ENCODE measurements around the gene HUNK. TPM values are rescaled to one million over a fixed set of nuclear protein-coding genes. Genes with fewer than 3 reads are reported as not detected.

The HUNK gene
- total and polyA plus RNA-seq, 4 experiments from 2014 or later = 0.07 to 0.44 (median 0.26) TPM; not detected in 1

DNA sequence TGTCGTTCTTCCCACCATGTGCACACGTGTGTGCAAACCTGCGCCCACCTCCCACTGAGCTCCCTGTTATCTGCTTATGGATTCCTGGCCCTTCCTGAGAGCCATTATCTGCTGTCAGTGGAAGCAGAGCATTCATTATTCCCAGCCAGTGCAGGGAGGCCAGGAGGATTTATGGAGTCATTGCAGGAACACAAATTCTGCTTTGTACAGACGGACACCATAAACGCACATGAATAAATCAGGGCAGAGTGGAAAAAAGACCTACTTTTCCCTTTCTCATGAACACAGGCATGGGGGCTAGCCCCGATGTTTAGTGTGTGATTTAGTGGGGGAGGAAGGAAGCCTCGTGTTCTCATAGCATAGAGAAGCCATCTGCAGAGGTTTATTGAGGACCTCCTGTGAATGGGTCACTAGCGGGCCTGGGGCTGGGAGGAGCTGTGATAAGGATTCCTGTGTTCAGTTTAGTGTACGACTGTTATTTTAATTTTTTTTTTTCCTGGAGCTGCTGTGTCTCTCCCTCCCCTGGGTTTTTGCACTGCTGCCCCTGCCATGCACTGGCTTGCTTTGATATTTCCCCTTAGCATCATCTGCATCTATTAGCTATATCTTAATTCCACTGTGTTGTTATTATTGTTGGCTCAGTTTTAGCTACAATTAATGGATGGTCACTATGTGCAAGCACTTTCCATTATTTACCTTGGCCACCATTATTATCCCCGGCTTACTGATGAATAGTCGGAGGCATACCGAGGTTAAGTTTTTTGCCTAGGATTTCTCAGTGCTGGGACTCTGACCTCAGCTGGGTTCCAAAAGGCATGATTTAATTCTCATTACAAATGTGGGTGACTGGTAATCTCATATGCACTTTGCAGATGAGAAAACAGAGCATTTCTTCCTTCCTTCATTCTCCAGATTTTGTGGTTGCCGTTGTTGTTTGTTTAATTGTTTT, 33.0 kb downstream of the HUNK start:
- H3K4me1 ChIP-seq (ENCODE audit: insufficient read depth, low read length) = no peaks in the 10 kb centered on the region
- H3K4me1 Mint-ChIP-seq = peaks cover 0 to 3% (median 0%) of the 10 kb centered on the region in 4 donors

DNA sequence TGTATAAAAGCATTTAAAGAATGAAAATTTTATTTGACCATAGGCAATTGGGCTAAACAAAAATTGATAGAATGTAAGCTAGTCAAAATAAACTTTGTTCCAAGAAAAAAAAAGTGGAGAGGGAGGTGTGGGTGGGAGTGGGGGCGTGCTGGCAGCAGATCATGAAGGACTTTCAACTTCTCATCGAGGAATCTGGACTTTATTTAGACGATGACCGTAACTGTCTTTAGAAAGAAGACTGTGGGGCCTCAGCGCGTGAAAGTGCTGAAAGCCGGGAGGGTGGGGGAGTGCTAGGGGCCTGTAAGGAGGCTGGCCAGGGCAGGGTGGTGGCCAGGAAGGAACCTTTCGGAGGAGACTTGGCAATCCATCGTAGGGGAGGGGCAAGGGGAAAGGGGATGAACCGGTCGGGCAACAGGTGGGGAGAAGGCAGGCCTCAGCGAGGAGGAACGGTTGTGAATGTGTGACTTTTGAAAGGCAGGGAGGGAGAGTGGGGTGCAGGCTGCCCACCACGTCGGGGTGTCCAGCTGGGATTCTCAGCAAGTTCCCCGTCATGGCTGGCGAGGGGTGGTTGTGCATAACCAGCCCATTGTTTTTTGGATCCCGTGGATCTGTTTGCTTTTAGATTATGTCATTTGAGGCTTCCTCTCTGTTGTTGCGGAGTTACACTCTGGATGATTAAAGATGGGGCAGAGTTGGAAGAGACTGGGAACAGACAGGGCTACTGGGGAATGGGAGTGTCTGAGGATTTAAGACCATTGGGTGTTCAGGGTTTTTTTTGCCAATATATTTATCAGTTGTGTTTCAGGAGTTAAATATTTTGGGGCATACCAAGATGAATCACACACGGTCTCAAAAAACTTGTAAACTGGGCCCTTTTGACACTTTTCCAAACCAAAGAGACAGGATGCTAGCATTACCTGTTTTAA, 35.5 kb downstream of the HUNK start:
- Mint-ChIP-seq H3K27me3 (peaks cover 25 to 26% of the 10 kb centered on the region in 2 donors), H3K9me3 (peaks cover 0 to 5% (median 0%) of the 10 kb centered on the region in 8 donors), H3K36me3 (no peaks in the 10 kb centered on the region), H3K4me1 (peaks cover 0 to 3% (median 0%) of the 10 kb centered on the region in 4 donors), H3K4me3 (no peak overlapping the region), H3K27ac (no peak overlapping the region)
- ChIA-PET POLR2A (ENCODE audit: partially characterized antibody) (no interaction called here), CTCF (ENCODE audit: partially characterized antibody) (no interaction called here)
- Histone ChIP-seq H3K4me3 (ENCODE audit: low read length in 2 of 2) (no peak overlapping the region), H3K9me3 (ENCODE audit: control insufficient read depth in 1 of 2, low read length in 2 of 2) (no peaks in the 10 kb centered on the region), H3K4me1 (ENCODE audit: insufficient read depth, low read length) (no peaks in the 10 kb centered on the region), H3K36me3 (ENCODE audit: insufficient read depth, low read length) (no peaks in the 10 kb centered on the region), H3K27ac (ENCODE audit: low read depth, low read length) (no peak overlapping the region), H3K27me3 (ENCODE audit: insufficient read depth, low read length) (peaks cover 3% of the 10 kb centered on the region)
- no peak for DNase-seq
- intact Hi-C loops (cut with micrococcal nuclease) = no loop called here

More for the DNA sequence above, 33.0 kb downstream of the HUNK start:
- Mint-ChIP-seq H3K27me3 (peaks cover 18 to 20% of the 10 kb centered on the region in 2 donors), H3K4me3 (no peak overlapping the region), H3K36me3 (no peaks in the 10 kb centered on the region), H3K9me3 (peaks cover 0 to 5% (median 0%) of the 10 kb centered on the region in 8 donors), H3K27ac (no peak overlapping the region)
- ChIA-PET POLR2A (ENCODE audit: partially characterized antibody) (no interaction called here), CTCF (ENCODE audit: partially characterized antibody) (no interaction called here)
- Histone ChIP-seq H3K36me3 (ENCODE audit: insufficient read depth, low read length) (no peaks in the 10 kb centered on the region), H3K27me3 (ENCODE audit: insufficient read depth, low read length) (peaks cover 3% of the 10 kb centered on the region), H3K27ac (ENCODE audit: low read depth, low read length) (no peak overlapping the region), H3K4me3 (ENCODE audit: low read length in 2 of 2) (no peak overlapping the region), H3K9me3 (ENCODE audit: control insufficient read depth in 1 of 2, low read length in 2 of 2) (no peaks in the 10 kb centered on the region)
- DNase-seq = no peak
- intact Hi-C loops (cut with micrococcal nuclease) = no loop called here

DNA sequence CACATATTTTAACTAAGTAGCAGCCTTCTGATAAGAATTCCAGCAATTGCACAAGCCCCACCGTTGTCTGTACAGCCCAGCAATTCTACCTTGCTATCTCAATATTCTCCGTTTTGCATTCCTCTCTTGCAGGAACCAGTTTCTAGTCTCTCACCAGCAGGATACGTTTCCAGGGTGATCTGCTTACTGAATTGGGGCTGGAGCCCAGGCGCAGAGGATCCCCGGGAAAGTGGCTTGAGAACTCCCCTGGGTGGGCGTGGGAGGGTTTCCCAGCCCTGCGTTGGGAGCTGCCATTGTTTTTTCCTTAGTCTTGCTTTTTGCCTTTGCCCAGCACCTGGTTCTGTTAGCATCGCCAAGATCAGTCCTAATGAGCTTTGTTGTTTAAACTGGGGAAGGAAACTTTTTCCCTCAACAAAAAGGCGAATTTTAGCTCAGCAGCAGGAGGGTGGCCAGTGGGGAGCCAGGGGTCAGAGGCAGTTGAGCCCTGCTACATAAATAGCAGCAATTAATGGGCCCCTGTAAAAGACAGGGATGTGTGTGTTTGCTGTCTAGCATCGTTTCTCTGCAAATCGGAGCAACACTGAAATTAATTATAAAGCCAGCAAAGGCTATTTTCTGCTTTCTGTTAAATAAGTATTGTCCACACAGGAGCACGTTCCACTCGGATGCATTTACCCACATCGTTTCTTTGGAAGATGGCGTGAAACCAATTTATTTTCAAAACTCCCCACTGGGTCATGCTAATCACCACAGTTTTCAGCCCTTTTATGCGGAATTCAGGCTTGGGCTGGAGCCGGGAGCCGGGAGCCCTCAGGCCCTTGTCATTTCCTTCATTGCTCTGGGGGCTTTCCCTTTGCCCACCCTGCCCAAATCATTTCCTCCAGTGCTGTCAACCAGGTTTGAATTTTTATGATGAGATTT, 36.6 kb downstream of the HUNK start:
- peaks cover 3% of the 10 kb centered on the region for H3K27me3 ChIP-seq (ENCODE audit: insufficient read depth, low read length)
- H3K4me3 ChIP-seq (ENCODE audit: low read length in 2 of 2) = no peak overlapping the region
- H3K27me3 Mint-ChIP-seq = peaks cover 25 to 26% of the 10 kb centered on the region in 2 donors
- H3K4me1 ChIP-seq (ENCODE audit: insufficient read depth, low read length) = no peaks in the 10 kb centered on the region
- intact Hi-C loops (cut with micrococcal nuclease) = no loop called here
- POLR2A ChIA-PET (ENCODE audit: partially characterized antibody) = no interaction called here
- DNase-seq = no peak
- peaks cover 0 to 5% (median 0%) of the 10 kb centered on the region in 8 donors for H3K9me3 Mint-ChIP-seq
- H3K27ac Mint-ChIP-seq = no peak overlapping the region
- H3K36me3 ChIP-seq (ENCODE audit: insufficient read depth, low read length) = no peaks in the 10 kb centered on the region
- CTCF ChIA-PET (ENCODE audit: partially characterized antibody) = no interaction called here
- no peak overlapping the region for H3K4me3 Mint-ChIP-seq
- peaks cover 0 to 3% (median 0%) of the 10 kb centered on the region in 4 donors for H3K4me1 Mint-ChIP-seq
- H3K27ac ChIP-seq (ENCODE audit: low read depth, low read length) = no peak overlapping the region
- H3K36me3 Mint-ChIP-seq = no peaks in the 10 kb centered on the region
- H3K9me3 ChIP-seq (ENCODE audit: control insufficient read depth in 1 of 2, low read length in 2 of 2) = no peaks in the 10 kb centered on the region

DNA sequence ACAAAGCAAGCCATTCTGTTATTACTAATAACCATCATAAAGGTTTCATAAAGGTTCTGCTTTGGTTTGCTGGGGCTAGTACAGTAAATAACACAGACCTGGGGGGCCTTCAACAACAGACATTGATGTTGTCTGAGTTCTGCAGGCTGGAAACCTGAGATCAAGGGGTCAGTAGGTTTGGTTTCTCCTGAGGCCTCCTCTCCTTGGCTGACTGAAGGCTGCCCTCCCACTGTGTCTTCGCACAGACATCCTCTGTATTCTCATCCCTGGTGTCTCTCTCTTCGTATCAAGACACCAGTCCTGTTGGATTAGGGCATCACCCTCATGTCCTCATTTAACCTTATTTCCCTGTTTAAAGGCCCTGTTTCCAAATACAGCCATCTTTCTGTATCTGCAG, 37.3 kb downstream of the HUNK start:
- Histone ChIP-seq H3K27ac (ENCODE audit: low read depth, low read length) (no peak overlapping the region), H3K36me3 (ENCODE audit: insufficient read depth, low read length) (no peaks in the 10 kb centered on the region), H3K4me3 (ENCODE audit: low read length in 2 of 2) (no peak overlapping the region), H3K27me3 (ENCODE audit: insufficient read depth, low read length) (peaks cover 3% of the 10 kb centered on the region), H3K4me1 (ENCODE audit: insufficient read depth, low read length) (no peaks in the 10 kb centered on the region), H3K9me3 (ENCODE audit: control insufficient read depth in 1 of 2, low read length in 2 of 2) (no peaks in the 10 kb centered on the region)
- Mint-ChIP-seq H3K27me3 (peaks cover 23 to 24% of the 10 kb centered on the region in 2 donors), H3K4me3 (no peak overlapping the region), H3K36me3 (no peaks in the 10 kb centered on the region), H3K9me3 (peaks cover 0 to 5% (median 0%) of the 10 kb centered on the region in 8 donors), H3K4me1 (peaks cover 0 to 3% (median 0%) of the 10 kb centered on the region in 4 donors), H3K27ac (no peak overlapping the region)
- intact Hi-C loops (cut with micrococcal nuclease) = no loop called here
- no peak for DNase-seq
- ChIA-PET CTCF (ENCODE audit: partially characterized antibody) (no interaction called here), POLR2A (ENCODE audit: partially characterized antibody) (no interaction called here)

DNA sequence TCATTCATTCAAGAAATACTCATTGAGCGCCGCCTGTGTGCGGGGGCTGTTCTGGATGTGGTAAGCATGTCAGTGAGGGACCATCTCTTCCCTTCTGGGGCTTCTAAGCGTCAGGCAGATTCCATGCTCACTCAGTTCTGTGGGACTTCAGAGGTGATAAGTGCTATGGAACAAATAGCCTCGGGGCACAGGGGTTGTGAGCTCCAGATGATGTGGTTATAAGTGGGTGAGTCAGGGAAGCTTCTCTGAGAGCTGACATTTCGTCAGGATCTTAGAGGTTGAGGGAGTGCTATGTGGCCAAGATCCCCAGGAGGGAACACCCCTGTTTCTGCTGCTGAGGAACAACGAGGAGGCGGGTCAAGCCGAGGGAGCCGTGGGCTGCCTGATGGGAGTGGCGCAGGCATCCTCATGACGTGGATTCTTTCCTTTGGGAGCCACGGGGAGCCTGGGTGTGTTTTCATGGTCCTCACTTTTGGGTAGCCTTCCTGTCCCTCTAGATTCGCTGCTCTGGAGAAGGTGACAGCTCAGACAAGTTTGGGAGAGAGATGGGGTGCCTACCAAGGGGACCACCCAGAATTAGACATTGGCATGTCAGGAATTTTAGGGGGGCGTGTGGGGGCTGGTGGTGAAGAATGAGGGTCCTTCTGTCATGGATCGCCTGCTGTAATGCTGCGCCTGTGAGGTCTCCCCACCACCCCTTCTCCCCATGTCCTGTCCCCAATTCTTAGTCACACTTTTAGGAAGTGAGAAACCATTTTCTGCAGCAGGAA, 38.5 kb downstream of the HUNK start:
- peaks cover 0 to 3% (median 0%) of the 10 kb centered on the region in 4 donors for H3K4me1 Mint-ChIP-seq
- no peaks in the 10 kb centered on the region for H3K9me3 ChIP-seq (ENCODE audit: control insufficient read depth in 1 of 2, low read length in 2 of 2)
- no peaks in the 10 kb centered on the region for H3K4me1 ChIP-seq (ENCODE audit: insufficient read depth, low read length)
- no peaks in the 10 kb centered on the region for H3K36me3 ChIP-seq (ENCODE audit: insufficient read depth, low read length)
- H3K9me3 Mint-ChIP-seq = peaks cover 0 to 5% (median 0%) of the 10 kb centered on the region in 8 donors
- peaks cover 17 to 24% of the 10 kb centered on the region in 2 donors for H3K27me3 Mint-ChIP-seq
- H3K27ac Mint-ChIP-seq = no peak overlapping the region
- DNase-seq = no peak
- ChIA-PET POLR2A (ENCODE audit: partially characterized antibody) (no interaction called here), CTCF (ENCODE audit: partially characterized antibody) (no interaction called here)
- no peak overlapping the region for H3K27ac ChIP-seq (ENCODE audit: low read depth, low read length)
- H3K4me3 Mint-ChIP-seq = no peak overlapping the region
- H3K27me3 ChIP-seq (ENCODE audit: insufficient read depth, low read length) = peaks cover 3% of the 10 kb centered on the region
- no peak overlapping the region for H3K4me3 ChIP-seq (ENCODE audit: low read length in 2 of 2)
- intact Hi-C loops (cut with micrococcal nuclease) = no loop called here
- H3K36me3 Mint-ChIP-seq = no peaks in the 10 kb centered on the region

DNA sequence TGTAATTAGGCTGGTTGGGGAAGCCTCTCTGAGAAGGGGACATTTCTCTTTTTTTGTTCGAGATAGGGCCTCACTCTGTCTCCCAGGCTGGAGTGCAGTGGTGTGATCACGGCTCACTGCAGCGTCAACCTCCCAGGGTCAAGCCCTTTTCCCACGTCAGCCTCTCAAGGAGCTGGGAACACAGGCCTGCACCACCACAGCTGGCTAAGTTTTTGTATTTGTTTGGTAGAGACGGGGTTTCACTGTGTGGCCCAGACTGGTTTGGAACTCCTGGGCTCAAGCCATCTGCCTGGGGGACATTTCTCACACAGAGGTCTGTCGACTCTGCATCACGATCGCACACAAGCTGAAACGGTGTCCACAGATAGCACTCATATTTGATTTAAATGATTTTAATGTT, 39.7 kb downstream of the HUNK start:
- intact Hi-C loops (cut with micrococcal nuclease) = no loop called here
- Histone ChIP-seq H3K9me3 (ENCODE audit: control insufficient read depth in 1 of 2, low read length in 2 of 2) (no peaks in the 10 kb centered on the region), H3K4me3 (ENCODE audit: low read length in 2 of 2) (no peak overlapping the region), H3K36me3 (ENCODE audit: insufficient read depth, low read length) (no peaks in the 10 kb centered on the region), H3K27ac (ENCODE audit: low read depth, low read length) (no peak overlapping the region), H3K27me3 (ENCODE audit: insufficient read depth, low read length) (no peaks in the 10 kb centered on the region), H3K4me1 (ENCODE audit: insufficient read depth, low read length) (no peaks in the 10 kb centered on the region)
- DNase-seq = no peak
- Mint-ChIP-seq H3K4me3 (no peak overlapping the region), H3K4me1 (peaks cover 0 to 3% (median under 1%) of the 10 kb centered on the region in 4 donors), H3K27ac (no peak overlapping the region), H3K27me3 (peaks cover 11 to 18% of the 10 kb centered on the region in 2 donors), H3K36me3 (no peaks in the 10 kb centered on the region), H3K9me3 (peaks cover 0 to 2% (median 0%) of the 10 kb centered on the region in 8 donors)
- ChIA-PET POLR2A (ENCODE audit: partially characterized antibody) (no interaction called here), CTCF (ENCODE audit: partially characterized antibody) (no interaction called here)
